Measurements from ENCODE around the gene KRT36. TPM values are rescaled to one million over a fixed set of nuclear protein-coding genes. Genes with fewer than 3 reads are reported as not detected.

Gene KRT36
- total and polyA plus RNA-seq, 7 donors, result 0.04 TPM; not detected in 6

GRCh38 chr17:41462705-41463104 lies 27.0 kb downstream of the KRT36 start:
- DNase-seq (no peak), ATAC-seq (no peak)
- WGBS, 3 donors, result 68 to 83% (median 72%) methylated on average over 15 of the region's 15 CpGs
- H3K27ac ChIP-seq, result no peak overlapping the region
- no peaks in the 10 kb centered on the region for H3K4me1 ChIP-seq
- H3K9me3 ChIP-seq, result no peaks in the 10 kb centered on the region
- intact Hi-C loops (cut with DNase I), result no loop called here
- no peak overlapping the region for H3K4me3 ChIP-seq
- H3K36me3 ChIP-seq (ENCODE audit: insufficient read depth in 1 of 2, low read depth in 1 of 2), result no peaks in the 10 kb centered on the region
- no peak for TF ChIP-seq CTCF (IDR thresholded peaks at IDR 0.05)
- H3K27me3 ChIP-seq (ENCODE audit: insufficient read depth in 3 of 3, low read length in 2 of 3), result peaks cover 0 to 3% (median 2%) of the 10 kb centered on the region in 3 donors

GRCh38 chr17:41457676-41458075 lies 32.0 kb downstream of the KRT36 start:
- 58 to 78% (median 71%) methylated on average over 4 of the region's 4 CpGs for WGBS, 3 donors
- DNase-seq (no peak), ATAC-seq (no peak)
- H3K27me3 ChIP-seq (ENCODE audit: insufficient read depth in 3 of 3, low read length in 2 of 3), result peaks cover 0 to 2% (median 0%) of the 10 kb centered on the region in 3 donors
- intact Hi-C loops (cut with DNase I), result no loop called here
- no peaks in the 10 kb centered on the region for H3K4me1 ChIP-seq
- H3K36me3 ChIP-seq (ENCODE audit: insufficient read depth in 1 of 2, low read depth in 1 of 2), result no peaks in the 10 kb centered on the region
- no peak for TF ChIP-seq CTCF (IDR thresholded peaks at IDR 0.05)
- no peak overlapping the region for H3K27ac ChIP-seq
- no peaks in the 10 kb centered on the region for H3K9me3 ChIP-seq
- no peak overlapping the region for H3K4me3 ChIP-seq

- Histone ChIP-seq H3K4me3 (no peak overlapping the region), H3K27me3 (ENCODE audit: insufficient read depth in 3 of 3, low read length in 2 of 3) (peaks cover 0 to 2% (median 0%) of the 10 kb centered on the region in 3 donors), H3K9me3 (no peaks in the 10 kb centered on the region), H3K27ac (no peak overlapping the region), H3K4me1 (no peaks in the 10 kb centered on the region), H3K36me3 (ENCODE audit: insufficient read depth in 1 of 2, low read depth in 1 of 2) (no peaks in the 10 kb centered on the region)
- intact Hi-C loops (cut with DNase I), result no loop called here
- no peak for TF ChIP-seq CTCF (IDR thresholded peaks at IDR 0.05)
- DNase-seq (no peak), ATAC-seq (no peak)
- 74 to 83% (median 81%) methylated on average over 3 of the region's 3 CpGs for WGBS, 3 donors
Observed at GRCh38 chr17:41456204-41456603, 33.5 kb downstream of the KRT36 start.

- H3K9me3 ChIP-seq, result no peaks in the 10 kb centered on the region
- no peak overlapping the region for H3K4me3 ChIP-seq
- no peaks in the 10 kb centered on the region for H3K27me3 ChIP-seq (ENCODE audit: insufficient read depth in 3 of 3, low read length in 2 of 3)
- ATAC-seq, result no peak
- intact Hi-C loops (cut with DNase I), result no loop called here
- no peak for TF ChIP-seq CTCF (IDR thresholded peaks at IDR 0.05)
- no peak for DNase-seq
- 71 to 88% (median 71%) methylated on average over 1 of the region's 1 CpG for WGBS, 3 donors
- H3K27ac ChIP-seq, result no peak overlapping the region
- H3K36me3 ChIP-seq (ENCODE audit: insufficient read depth in 1 of 2, low read depth in 1 of 2), result no peaks in the 10 kb centered on the region
- no peaks in the 10 kb centered on the region for H3K4me1 ChIP-seq
Observed at GRCh38 chr17:41455236-41455635, 34.5 kb downstream of the KRT36 start.

GRCh38 chr17:41453066-41453465 lies 36.6 kb downstream of the KRT36 start:
- no peaks in the 10 kb centered on the region for H3K27me3 ChIP-seq (ENCODE audit: insufficient read depth in 3 of 3, low read length in 2 of 3)
- whole genome bisulfite sequencing, 3 donors, result 92 to 94% (median 92%) methylated on average over 3 of the region's 3 CpGs
- no peaks in the 10 kb centered on the region for H3K4me1 ChIP-seq
- intact Hi-C loops (cut with DNase I), result no loop called here
- H3K9me3 ChIP-seq, result no peaks in the 10 kb centered on the region
- TF ChIP-seq CTCF (IDR thresholded peaks at IDR 0.05), result no peak
- DNase-seq, result no peak
- ATAC-seq, result no peak
- H3K36me3 ChIP-seq (ENCODE audit: insufficient read depth in 1 of 2, low read depth in 1 of 2), result no peaks in the 10 kb centered on the region
- no peak overlapping the region for H3K4me3 ChIP-seq
- H3K27ac ChIP-seq, result no peak overlapping the region
